Muscle layer of colon (tissue), 2 donors: Measurements from ENCODE around the gene C16orf78.

Experiments used
- H3K27ac ChIP-seq: one replicate; pipeline ENCODE4 v1.7.0; 2013; ENCODE audit warnings: low read depth, mild to moderate bottlenecking, low read length, moderate library complexity
- H3K27me3 ChIP-seq, 2 donors: one replicate each; pipeline ENCODE4 v1.7.0; 2013; ENCODE audit warnings: low read length in 2 of 2, mild to moderate bottlenecking in 2 of 2; ENCODE audit not compliant: insufficient read depth in 2 of 2, control insufficient read depth in 1 of 2
- H3K36me3 ChIP-seq: one replicate; pipeline ENCODE4 v1.7.0; 2013; ENCODE audit warnings: mild to moderate bottlenecking, low read length; ENCODE audit not compliant: insufficient read depth
- H3K4me1 ChIP-seq: one replicate; pipeline ENCODE4 v1.7.0; 2013; ENCODE audit warnings: mild to moderate bottlenecking, low read length; ENCODE audit not compliant: insufficient read depth
- H3K4me3 ChIP-seq, 2 donors: one replicate each; pipeline ENCODE4 v1.7.0; 2013; ENCODE audit warnings: low read length in 2 of 2, low read depth in 1 of 2, mild to moderate bottlenecking in 1 of 2, moderate library complexity in 1 of 2
- H3K9ac ChIP-seq: one replicate; pipeline ENCODE4 v1.7.0; 2013; ENCODE audit warnings: low read length
- H3K9me3 ChIP-seq: one replicate; pipeline ENCODE4 v1.7.0; 2013; ENCODE audit warnings: mild to moderate bottlenecking, low read length
- donor health status: abdominal sarcoma.
- donor health status: Adenocarcinoma of cecum.

Gene C16orf78

GRCh38 chr16:49340466-49340865 lies 33.1 kb upstream of the C16orf78 start:
- Histone ChIP-seq H3K9ac (no peak overlapping the region), H3K36me3 (no peaks in the 10 kb centered on the region), H3K4me1 (no peaks in the 10 kb centered on the region), H3K9me3 (no peaks in the 10 kb centered on the region), H3K27ac (no peak overlapping the region), H3K27me3 (no peaks in the 10 kb centered on the region), H3K4me3 (no peak overlapping the region)

- H3K4me3 ChIP-seq, result no peak overlapping the region
- H3K27me3 ChIP-seq, result no peaks in the 10 kb centered on the region
- H3K36me3 ChIP-seq, result no peaks in the 10 kb centered on the region
- no peak overlapping the region for H3K9ac ChIP-seq
- H3K4me1 ChIP-seq, result no peaks in the 10 kb centered on the region
- no peak overlapping the region for H3K27ac ChIP-seq
- no peaks in the 10 kb centered on the region for H3K9me3 ChIP-seq
Observed at GRCh38 chr16:49341706-49342105, 31.9 kb upstream of the C16orf78 start.

GRCh38 chr16:49342336-49343265 lies 31.0 kb upstream of the C16orf78 start:
- Histone ChIP-seq H3K27me3 (no peaks in the 10 kb centered on the region), H3K4me1 (no peaks in the 10 kb centered on the region), H3K4me3 (no peak overlapping the region), H3K9me3 (no peaks in the 10 kb centered on the region), H3K9ac (no peak overlapping the region), H3K36me3 (no peaks in the 10 kb centered on the region), H3K27ac (no peak overlapping the region)

- Histone ChIP-seq H3K9me3 (no peaks in the 10 kb centered on the region), H3K36me3 (no peaks in the 10 kb centered on the region), H3K27ac (no peak overlapping the region), H3K27me3 (no peaks in the 10 kb centered on the region), H3K4me3 (no peak overlapping the region), H3K9ac (no peak overlapping the region), H3K4me1 (no peaks in the 10 kb centered on the region)
Observed at GRCh38 chr16:49343291-49343690, 30.3 kb upstream of the C16orf78 start.

- H3K27ac ChIP-seq, result no peak overlapping the region
- H3K36me3 ChIP-seq, result no peaks in the 10 kb centered on the region
- H3K27me3 ChIP-seq, result peaks cover 0 to 6% of the 10 kb centered on the region in 2 donors
- H3K4me3 ChIP-seq, result no peak overlapping the region
- no peaks in the 10 kb centered on the region for H3K4me1 ChIP-seq
- H3K9ac ChIP-seq, result no peak overlapping the region
- no peaks in the 10 kb centered on the region for H3K9me3 ChIP-seq
Observed at GRCh38 chr16:49344401-49344800, 29.2 kb upstream of the C16orf78 start.

- no peak overlapping the region for H3K9ac ChIP-seq
- H3K36me3 ChIP-seq, result no peaks in the 10 kb centered on the region
- H3K27ac ChIP-seq, result no peak overlapping the region
- no peaks in the 10 kb centered on the region for H3K9me3 ChIP-seq
- H3K27me3 ChIP-seq, result peaks cover 2 to 17% of the 10 kb centered on the region in 2 donors
- H3K4me3 ChIP-seq, result no peak overlapping the region
- no peaks in the 10 kb centered on the region for H3K4me1 ChIP-seq
Observed at GRCh38 chr16:49345829-49346228, 27.8 kb upstream of the C16orf78 start.

GRCh38 chr16:49346459-49346858 lies 27.1 kb upstream of the C16orf78 start:
- Histone ChIP-seq H3K4me1 (no peaks in the 10 kb centered on the region), H3K27me3 (peaks cover 3 to 17% of the 10 kb centered on the region in 2 donors), H3K27ac (no peak overlapping the region), H3K36me3 (no peaks in the 10 kb centered on the region), H3K9me3 (no peaks in the 10 kb centered on the region), H3K4me3 (no peak overlapping the region), H3K9ac (no peak overlapping the region)

GRCh38 chr16:49347476-49347875 lies 26.1 kb upstream of the C16orf78 start:
- H3K27ac ChIP-seq, result no peak overlapping the region
- no peak overlapping the region for H3K4me3 ChIP-seq
- no peak overlapping the region for H3K9ac ChIP-seq
- H3K36me3 ChIP-seq, result no peaks in the 10 kb centered on the region
- H3K9me3 ChIP-seq, result no peaks in the 10 kb centered on the region
- peaks cover 3 to 17% of the 10 kb centered on the region in 2 donors for H3K27me3 ChIP-seq
- H3K4me1 ChIP-seq, result no peaks in the 10 kb centered on the region

GRCh38 chr16:49348408-49349176 lies 25.0 kb upstream of the C16orf78 start:
- Histone ChIP-seq H3K27ac (no peak overlapping the region), H3K4me1 (no peaks in the 10 kb centered on the region), H3K9me3 (no peaks in the 10 kb centered on the region), H3K4me3 (no peak overlapping the region), H3K9ac (no peak overlapping the region), H3K27me3 (peaks cover 3 to 17% of the 10 kb centered on the region in 2 donors), H3K36me3 (no peaks in the 10 kb centered on the region)

GRCh38 chr16:49349446-49350168 lies 24.0 kb upstream of the C16orf78 start:
- H3K4me3 ChIP-seq, result no peak overlapping the region
- H3K36me3 ChIP-seq, result no peaks in the 10 kb centered on the region
- H3K27ac ChIP-seq, result no peak overlapping the region
- no peaks in the 10 kb centered on the region for H3K9me3 ChIP-seq
- no peaks in the 10 kb centered on the region for H3K4me1 ChIP-seq
- peaks cover 3 to 17% of the 10 kb centered on the region in 2 donors for H3K27me3 ChIP-seq
- H3K9ac ChIP-seq, result no peak overlapping the region
